Right renal pelvis (tissue), 4 donors: Measurements from ENCODE around the gene RNF215. TPM values are rescaled to one million over a fixed set of nuclear protein-coding genes. Genes with fewer than 3 reads are reported as not detected.

Experiments used
- DNase-seq, 4 donors: peaks; one replicate each; pipeline ENCODE4 v3.0.0-alpha.2; 2013; ENCODE audit warnings: low read depth in 4 of 4, low spot score in 3 of 4, missing footprints in 1 of 4
- polyA plus RNA-seq, 4 donors: library from polyadenylated mRNA; unstranded; fragments of 120-200 nt; gene quantifications; one replicate each; pipeline ENCODE4 v1.2.1, GENCODE V29; 2013; ENCODE audit not compliant: insufficient read length in 4 of 4

The RNF215 gene
- polyA plus RNA-seq, 4 donors = 18.3 to 22.9 (median 21.8) TPM

GRCh38 chr22:30335236-30335635 is 52.0 kb downstream of the RNF215 start:
- no peak for DNase-seq

- no peak for DNase-seq
These were observed 52.6 kb downstream of the RNF215 start for GRCh38 chr22:30334646-30335045.

GRCh38 chr22:30333707-30334087 is 53.5 kb downstream of the RNF215 start:
- DNase-seq = no peak

GRCh38 chr22:30332994-30333706 is 54.1 kb downstream of the RNF215 start:
- DNase-seq = no peak

- DNase-seq = no peak
These were observed 54.7 kb downstream of the RNF215 start for GRCh38 chr22:30332551-30332950.

Other genes starting within 250 kb of the RNF215 start
- gene LIF, start 140.7 kb downstream of the RNF215 start, polyA plus RNA-seq = 1 to 10 TPM; 1.8 to 2.0 (median 1.9) TPM
- gene OSM, start 120.6 kb downstream of the RNF215 start, polyA plus RNA-seq = under 1 TPM in 2 of 4 donors, not detected in 2; 0.18 to 0.22 TPM
- gene CASTOR1, start 97.9 kb downstream of the RNF215 start, polyA plus RNA-seq = 10 to 100 TPM in 2 of 4 donors, 1 to 10 TPM in 2; 9.6 to 13.7 (median 10.5) TPM
- 10 to 100 TPM; 11.7 to 17.6 (median 14.4) TPM for gene TBC1D10A, start 60.5 kb downstream of the RNF215 start, polyA plus RNA-seq
- 100 to 1,000 TPM; 141 to 175 (median 162) TPM for gene SF3A1, start 30.5 kb downstream of the RNF215 start, polyA plus RNA-seq
- gene CCDC157, start 30.4 kb downstream of the RNF215 start, polyA plus RNA-seq = 1 to 10 TPM; 4.9 to 7.6 (median 5.3) TPM
- 1 to 10 TPM; 4.0 to 7.3 (median 6.1) TPM for gene SEC14L2, start 9.6 kb upstream of the RNF215 start, polyA plus RNA-seq
- gene MTFP1, start 38.4 kb upstream of the RNF215 start, polyA plus RNA-seq = 10 to 100 TPM in 1 of 4 donors, 1 to 10 TPM in 3; 7.3 to 14.1 (median 7.8) TPM
- gene SEC14L3, start 84.6 kb upstream of the RNF215 start, polyA plus RNA-seq = under 1 TPM in 1 of 4 donors, not detected in 3; 0.05 TPM
- gene SEC14L4, start 118.3 kb upstream of the RNF215 start, polyA plus RNA-seq = under 1 TPM; 0.33 to 0.71 (median 0.52) TPM
- 1 to 10 TPM; 4.6 to 9.5 (median 7.8) TPM for gene SEC14L6, start 159.3 kb upstream of the RNF215 start, polyA plus RNA-seq
- gene GAL3ST1, start 187.3 kb upstream of the RNF215 start, polyA plus RNA-seq = 10 to 100 TPM; 25.3 to 42.8 (median 27.1) TPM
- 10 to 100 TPM; 65.8 to 74.7 (median 72.1) TPM for gene PES1, start 204.5 kb upstream of the RNF215 start, polyA plus RNA-seq
- gene TCN2, start 219.8 kb upstream of the RNF215 start, polyA plus RNA-seq = 10 to 100 TPM; 53.8 to 70.3 (median 56.0) TPM
- 1 to 10 TPM; 1.1 to 2.3 (median 1.8) TPM for gene SLC35E4, start 248.4 kb upstream of the RNF215 start, polyA plus RNA-seq